HEK293 (cell line): ENCODE data around the gene ABCC3.
A peak's percentile ranks its signal among the peaks of the same experiment; 100 is the strongest.

Experiments used
- CTCF ChIA-PET: fragments of 350-600 bp; formaldehyde crosslinking; extraction: SDS; loops from one replicate; lab custom pipeline; 2021; ENCODE audit warnings: antibody characterized with exemption; lab: Yijun Ruan, JAX
- POLR2A ChIA-PET: fragments of 300-600 bp; formaldehyde crosslinking; extraction: SDS; loops from one replicate; lab custom pipeline; 2020; ENCODE audit warnings: antibody characterized with exemption, inconsistent platforms; lab: Yijun Ruan, JAX
- H3K27ac ChIP-seq: fragments of 200-500 bp; sonication (Bioruptor generic); 2 replicates; pipeline ENCODE4 v1.5.1; 2014; ENCODE audit warnings: low read depth, low read length, control low read depth, inconsistent platforms; ENCODE audit errors: extremely low read depth
- H3K36me3 ChIP-seq, 2 experiments: fragments of 200-500 bp in 1 of 2; sonication (Bioruptor generic) in 1 of 2; 1 replicate in 1 of 2; 2 replicates in 1 of 2; pipeline ENCODE4 v1.5.1; 2014 to 2017; ENCODE audit warnings: inconsistent platforms in 2 of 2, low read length in 2 of 2; ENCODE audit not compliant: control insufficient read depth in 2 of 2, insufficient read depth in 1 of 2
- H3K4me1 ChIP-seq: fragments of 200-500 bp; sonication (Bioruptor generic); 2 replicates; pipeline ENCODE4 v1.5.1; 2014; ENCODE audit warnings: mild to moderate bottlenecking, low read length, inconsistent platforms; ENCODE audit not compliant: control insufficient read depth, insufficient read depth
- H3K4me3 ChIP-seq: 2 replicates; pipeline ENCODE4 v1.5.1; 2011; ENCODE audit warnings: low read depth, mild to moderate bottlenecking, control low read depth, low read length, moderate library complexity
- H3K9me3 ChIP-seq: fragments of 200-500 bp; sonication (Bioruptor generic); 2 replicates; pipeline ENCODE4 v1.5.1; 2014; ENCODE audit warnings: low read depth, low read length, inconsistent platforms; ENCODE audit not compliant: control insufficient read depth, insufficient read depth
- GLI2 ChIP-seq: fragments of 450-650 bp; formaldehyde crosslinking; IDR thresholded peaks from 2 replicates; pipeline ENCODE4; 2017; ENCODE audit warnings: missing biosample characterization, missing genetic modification characterization, low read depth, borderline replicate concordance
- GLIS2 ChIP-seq: fragments of 450-650 bp; formaldehyde crosslinking; IDR thresholded peaks from 2 replicates; pipeline ENCODE4 v1.5.1; 2016; ENCODE audit warnings: missing biosample characterization, missing genetic modification characterization
- KLF1 ChIP-seq: fragments of 450-650 bp; formaldehyde crosslinking; IDR thresholded peaks from 2 replicates; pipeline ENCODE4 v1.5.1; 2016; ENCODE audit warnings: missing biosample characterization, missing genetic modification characterization
- KLF10 ChIP-seq: fragments of 450-650 bp; IDR thresholded peaks from 2 replicates; pipeline ENCODE4 v1.5.1; 2018; ENCODE audit warnings: missing biosample characterization, mild to moderate bottlenecking, missing genetic modification characterization
- KLF17 ChIP-seq: fragments of 450-650 bp; formaldehyde crosslinking; IDR thresholded peaks from 2 replicates; pipeline ENCODE4 v1.5.1; 2016; ENCODE audit warnings: missing biosample characterization, missing genetic modification characterization
- OVOL3 ChIP-seq: fragments of 450-650 bp; formaldehyde crosslinking; IDR thresholded peaks from 2 replicates; pipeline ENCODE4 v1.5.1; 2016; ENCODE audit warnings: missing biosample characterization, missing genetic modification characterization
- PRDM4 ChIP-seq: fragments of 450-650 bp; formaldehyde crosslinking; IDR thresholded peaks from 2 replicates; pipeline ENCODE4 v1.5.1; 2017; ENCODE audit warnings: missing biosample characterization, missing genetic modification characterization
- REST ChIP-seq: fragments of 450-650 bp; formaldehyde crosslinking; IDR thresholded peaks from 2 replicates; pipeline ENCODE4 v1.5.1; 2016; ENCODE audit warnings: missing biosample characterization, missing genetic modification characterization
- SP2 ChIP-seq: fragments of 450-650 bp; formaldehyde crosslinking; IDR thresholded peaks from 2 replicates; pipeline ENCODE4 v1.5.1; 2016; ENCODE audit warnings: missing biosample characterization, missing genetic modification characterization
- ZBTB49 ChIP-seq: fragments of 450-650 bp; formaldehyde crosslinking; IDR thresholded peaks from 2 replicates; pipeline ENCODE4 v1.5.1; 2016; ENCODE audit warnings: missing biosample characterization, missing genetic modification characterization, low read depth
- ZFP41 ChIP-seq: fragments of 450-650 bp; formaldehyde crosslinking; IDR thresholded peaks from 2 replicates; pipeline ENCODE4 v1.5.1; 2016; ENCODE audit warnings: missing biosample characterization, missing genetic modification characterization, borderline replicate concordance
- ZNF114 ChIP-seq: fragments of 450-650 bp; formaldehyde crosslinking; IDR thresholded peaks from 2 replicates; pipeline ENCODE4 v1.5.0; 2017; ENCODE audit warnings: missing biosample characterization, missing genetic modification characterization
- ZNF140 ChIP-seq: fragments of 450-650 bp; formaldehyde crosslinking; IDR thresholded peaks from 2 replicates; pipeline ENCODE4 v1.5.1; 2016; ENCODE audit warnings: missing biosample characterization, missing genetic modification characterization
- ZNF175 ChIP-seq: fragments of 450-650 bp; formaldehyde crosslinking; IDR thresholded peaks from 2 replicates; pipeline ENCODE4 v1.5.1; 2016; ENCODE audit warnings: missing biosample characterization, missing genetic modification characterization
- ZNF280C ChIP-seq: fragments of 450-650 bp; formaldehyde crosslinking; IDR thresholded peaks from 2 replicates; pipeline ENCODE4 v1.5.1; 2016; ENCODE audit warnings: missing biosample characterization, missing genetic modification characterization
- ZNF302 ChIP-seq: fragments of 450-650 bp; formaldehyde crosslinking; IDR thresholded peaks from 2 replicates; pipeline ENCODE4 v1.5.1; 2016; ENCODE audit warnings: missing biosample characterization, missing genetic modification characterization, low read depth
- ZNF416 ChIP-seq: fragments of 450-650 bp; formaldehyde crosslinking; IDR thresholded peaks from 2 replicates; pipeline ENCODE4 v1.5.1; 2016; ENCODE audit warnings: missing biosample characterization, missing genetic modification characterization
- ZNF473 ChIP-seq: fragments of 450-650 bp; formaldehyde crosslinking; IDR thresholded peaks from 2 replicates; pipeline ENCODE4 v1.5.1; 2017; ENCODE audit warnings: missing biosample characterization, missing genetic modification characterization
- ZNF513 ChIP-seq: fragments of 450-650 bp; IDR thresholded peaks from 2 replicates; pipeline ENCODE4 v1.5.1; 2018; ENCODE audit warnings: missing biosample characterization, missing genetic modification characterization
- ZNF600 ChIP-seq: fragments of 450-650 bp; formaldehyde crosslinking; IDR thresholded peaks from 2 replicates; pipeline ENCODE4 v1.5.1; 2016; ENCODE audit warnings: missing biosample characterization, missing genetic modification characterization
- ZNF660 ChIP-seq: fragments of 450-650 bp; IDR thresholded peaks from 2 replicates; pipeline ENCODE4 v1.5.1; 2018; ENCODE audit warnings: missing biosample characterization, mild to moderate bottlenecking, missing genetic modification characterization

The ABCC3 gene

GRCh38 chr17:50630524-50631194, 4.0 kb upstream of the ABCC3 start:
- Histone ChIP-seq H3K4me1 (no peaks in the 10 kb centered on the region; the same call in 1 of the 2 replicates), H3K9me3 (no peaks in the 10 kb centered on the region), H3K27ac (no peak overlapping the region), H3K36me3 (no peaks in the 10 kb centered on the region), H3K4me3 (no peak overlapping the region)
- ChIA-PET POLR2A (interaction anchor here (0.6 to 1.9 kb wide), 4 partner anchors 8 to 151 kb away, joined by 3 to 8 read pairs (median 3); no protein-coding TSS in a partner anchor), CTCF (interaction anchor here (0.6 to 9.7 kb wide), 43 partner anchors 8 to 269 kb away, joined by 3 to 231 read pairs (median 4); partner anchors contain the start of genes CACNA1G and SPATA20)
- TF ChIP-seq ZBTB49 (no peak), ZNF280C (tag by site-specific recombination) (no peak), SP2 (tag by site-specific recombination) (no peak), ZNF175 (tag by site-specific recombination) (no peak), OVOL3 (tag by site-specific recombination) (no peak), ZNF140 (tag by site-specific recombination) (no peak), ZNF302 (tag by site-specific recombination) (no peak), ZNF473 (tag by site-specific recombination) (no peak), KLF10 (no peak), ZNF114 (tag by site-specific recombination) (no peak), GLIS2 (tag by site-specific recombination) (peak; percentile 57), KLF17 (tag by site-specific recombination) (peak; percentile 77), REST (tag by site-specific recombination) (no peak), ZNF416 (tag by site-specific recombination) (no peak), ZNF660 (tag by site-specific recombination) (no peak), KLF1 (tag by site-specific recombination) (peak; percentile 38), ZNF600 (tag by site-specific recombination) (peak; percentile 50; the same call in 1 of the 2 replicates), ZFP41 (tag by site-specific recombination) (no peak), ZNF513 (tag by site-specific recombination) (no peak), PRDM4 (no peak), GLI2 (tag by site-specific recombination) (no peak)
